ENCODE results near the gene NPY2R.

NPY2R gene

DNA sequence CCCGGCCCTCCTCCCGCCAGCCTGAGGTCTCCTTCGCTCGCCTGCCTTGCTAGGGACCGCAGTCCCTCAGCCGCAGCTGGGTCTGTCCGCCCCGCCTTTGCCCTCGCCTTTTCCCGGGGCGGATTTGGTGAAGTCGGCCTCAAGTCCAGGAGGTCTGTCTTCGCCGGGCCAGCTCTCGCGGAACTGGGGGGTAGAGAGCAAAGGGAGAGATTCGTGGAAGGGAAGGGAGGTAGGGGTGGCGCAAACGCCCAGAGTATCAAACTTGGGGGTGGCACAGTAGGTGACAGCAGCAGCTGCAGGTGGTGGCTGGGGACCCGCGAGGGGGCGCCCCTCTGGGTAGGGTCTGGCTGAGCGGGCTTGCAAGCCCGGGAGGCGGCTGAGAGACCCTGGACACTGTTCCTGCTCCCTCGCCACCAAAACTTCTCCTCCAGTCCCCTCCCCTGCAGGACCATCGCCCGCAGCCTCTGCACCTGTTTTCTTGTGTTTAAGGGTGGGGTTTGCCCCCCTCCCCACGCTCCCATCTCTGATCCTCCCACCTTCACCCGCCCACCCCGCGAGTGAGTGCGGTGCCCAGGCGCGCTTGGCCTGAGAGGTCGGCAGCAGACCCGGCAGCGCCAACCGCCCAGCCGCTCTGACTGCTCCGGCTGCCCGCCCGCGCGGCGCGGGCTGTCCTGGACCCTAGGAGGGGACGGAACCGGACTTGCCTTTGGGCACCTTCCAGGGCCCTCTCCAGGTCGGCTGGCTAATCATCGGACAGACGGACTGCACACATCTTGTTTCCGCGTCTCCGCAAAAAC lies at the start of gene NPY2R:
NPY2R (plus strand) TSS at position 379 of the 797 bp plus-strand sequence. CDS start 5,304 bp downstream, outside the sequence.
- no peak for DNase-seq (ENCODE audit: low spot score)

DNA sequence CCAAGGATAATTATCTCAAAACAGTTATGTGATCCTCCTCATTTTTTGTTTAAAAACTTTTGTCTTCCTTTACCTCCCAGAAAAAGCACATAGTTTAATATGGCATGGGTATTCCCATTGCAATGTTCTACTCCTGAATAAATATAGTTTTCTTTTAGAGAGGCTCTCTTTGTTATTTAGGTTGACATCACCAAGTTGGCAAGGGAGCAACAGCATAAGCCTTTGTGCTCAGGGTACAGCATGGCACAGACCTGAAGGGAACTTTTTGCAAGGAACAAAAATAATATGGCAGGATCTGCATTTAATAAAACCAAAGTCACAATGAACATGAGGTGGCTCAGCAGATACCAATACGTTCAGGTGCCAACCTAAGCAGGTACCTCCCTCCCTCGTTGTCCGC lies 47.1 kb upstream of the NPY2R start:
- peak; percentile 40 for DNase-seq (ENCODE audit: low spot score)

DNA sequence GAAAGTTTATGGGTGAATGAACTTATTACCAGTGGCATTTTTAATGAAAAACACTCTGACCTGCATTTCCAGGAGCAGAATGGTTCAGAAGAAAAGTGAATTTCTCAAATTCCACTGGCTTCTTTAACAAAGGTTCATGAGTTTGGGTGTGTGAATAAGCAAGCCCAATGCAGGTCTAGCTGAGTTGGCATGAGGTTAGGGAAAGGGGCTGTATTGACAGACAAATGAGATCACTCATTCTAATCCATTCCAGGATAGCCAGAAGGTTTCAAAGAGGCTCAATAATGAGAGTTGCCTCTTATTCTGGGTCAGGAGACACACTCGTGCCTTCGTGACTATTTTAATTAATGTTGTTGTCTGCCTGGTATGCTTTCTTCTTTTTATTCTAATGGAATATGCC lies 43.7 kb upstream of the NPY2R start:
- DNase-seq (ENCODE audit: low spot score): no peak

DNA sequence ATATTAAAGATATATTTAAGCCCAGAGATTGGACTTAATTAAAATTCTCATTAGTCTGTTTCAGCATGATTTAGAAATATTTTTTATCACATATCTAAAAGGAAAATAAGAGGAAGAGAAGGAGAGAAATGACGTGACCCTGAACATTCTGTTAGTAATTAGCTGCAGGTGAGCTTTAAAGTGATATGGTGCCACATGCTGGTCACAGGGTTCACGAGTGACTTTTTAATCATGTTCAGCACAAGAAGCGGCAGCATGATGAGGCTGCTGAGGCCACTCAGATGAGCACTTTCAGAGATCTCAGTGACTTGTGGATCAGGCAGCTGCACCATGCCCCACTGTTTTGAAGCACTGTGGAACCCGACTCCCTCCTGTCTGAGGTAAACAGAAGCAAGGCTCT lies 37.9 kb upstream of the NPY2R start:
- DNase-seq (ENCODE audit: low spot score): no peak

GRCh38 chr4:155173371-155173770 lies 35.1 kb upstream of the NPY2R start:
- no peak for DNase-seq (ENCODE audit: low spot score)

- no peak for DNase-seq (ENCODE audit: low spot score)
These were observed 33.8 kb upstream of the NPY2R start for GRCh38 chr4:155174668-155175067.

DNA sequence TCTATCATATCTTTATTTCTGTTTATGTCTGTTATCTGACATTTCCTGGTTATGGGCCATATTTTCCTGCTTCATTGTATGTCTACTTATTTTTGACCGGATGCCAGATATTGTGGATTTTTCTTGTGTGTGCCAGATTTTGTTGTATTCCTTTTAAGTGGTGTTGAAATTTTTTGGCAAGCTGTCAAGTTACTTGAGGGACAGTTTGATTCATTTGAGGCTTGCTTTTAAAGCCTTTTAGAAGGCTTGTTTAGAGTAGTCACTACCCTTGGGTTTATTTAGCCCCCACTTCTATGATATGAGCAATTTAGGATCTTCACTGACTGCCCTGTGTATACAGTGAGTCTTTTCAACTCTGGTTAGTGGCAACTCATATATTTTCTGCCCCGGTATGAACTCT lies 29.2 kb upstream of the NPY2R start:
- DNase-seq (ENCODE audit: low spot score): no peak

- no peak for DNase-seq (ENCODE audit: low spot score)
These were observed 21.5 kb upstream of the NPY2R start for GRCh38 chr4:155186972-155187371.

DNA sequence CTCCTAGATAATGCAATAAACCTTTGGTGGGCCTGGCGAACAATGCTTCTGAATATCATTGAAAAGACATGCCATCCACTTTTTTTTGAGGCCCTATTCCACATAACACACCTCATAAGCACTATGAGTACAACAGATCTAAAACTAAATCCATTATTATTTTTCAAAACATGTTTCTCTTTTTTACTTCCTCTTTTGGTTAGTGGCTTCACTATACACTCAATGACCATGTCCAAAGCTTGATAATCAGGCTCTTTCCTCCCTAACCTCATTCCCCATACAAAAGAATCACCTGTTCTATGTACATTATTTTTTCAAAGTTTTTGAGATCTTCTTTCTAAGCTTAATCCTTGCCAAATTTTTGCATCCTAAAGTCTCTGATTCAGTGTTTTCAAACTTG lies 20.4 kb upstream of the NPY2R start:
- no peak for DNase-seq (ENCODE audit: low spot score)

DNA sequence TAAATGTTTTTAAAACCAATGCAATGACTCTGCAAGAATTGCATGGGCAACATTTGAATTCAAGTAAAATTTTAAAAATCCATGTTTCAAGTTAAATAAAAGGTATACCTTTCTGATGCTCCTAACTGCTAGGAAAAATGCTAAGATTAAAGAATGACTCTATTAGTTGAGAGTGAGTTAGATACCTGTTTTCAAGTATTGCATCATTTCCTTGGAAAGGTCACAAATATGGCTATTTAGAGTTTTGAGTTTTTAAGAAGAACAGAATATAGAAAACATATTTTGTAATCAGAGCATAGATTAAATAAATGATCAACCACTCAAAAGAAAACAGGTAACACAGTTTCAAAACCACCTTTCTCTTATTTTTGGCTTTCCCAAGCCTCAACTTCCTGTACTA lies 18.3 kb upstream of the NPY2R start:
- no peak for DNase-seq (ENCODE audit: low spot score)

GRCh38 chr4:155197757-155198156 lies 10.7 kb upstream of the NPY2R start:
- DNase-seq (ENCODE audit: low spot score): no peak

DNA sequence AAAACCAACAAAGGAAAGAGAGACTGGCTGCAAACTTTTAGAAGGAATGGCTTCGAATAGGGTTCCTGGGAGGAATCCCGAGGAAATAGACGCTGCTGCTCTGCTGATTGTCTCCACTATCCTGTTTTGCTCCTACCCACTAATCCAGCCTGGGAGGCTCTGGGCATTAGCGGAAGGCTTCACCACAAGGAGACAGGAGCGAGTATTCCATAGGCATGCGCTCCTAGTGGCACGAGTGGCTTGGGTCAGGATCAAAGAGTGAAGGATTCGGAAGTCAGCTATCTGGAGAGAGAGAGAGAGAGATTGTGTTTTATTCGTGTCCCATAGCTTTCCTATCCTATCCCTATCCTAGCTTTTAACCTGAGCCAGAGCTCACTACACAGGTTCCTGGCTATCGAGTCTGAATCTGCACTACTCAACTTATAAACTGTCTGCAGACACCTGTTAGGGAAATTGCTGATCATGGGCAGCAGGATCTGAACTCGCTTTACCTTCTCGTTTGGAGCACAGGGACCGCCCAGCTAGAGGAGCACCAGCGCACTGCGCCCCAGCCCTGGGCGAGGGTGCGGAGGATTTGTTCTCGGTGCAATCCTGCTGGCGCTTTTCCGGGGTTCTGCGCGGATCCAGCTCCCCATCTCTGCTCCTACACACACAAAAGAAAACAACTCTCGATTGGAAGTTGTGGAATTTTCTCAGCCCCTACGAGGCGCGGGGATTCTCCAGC lies 740 bp upstream of the NPY2R start:
- DNase-seq (ENCODE audit: low spot score): peak; percentile 25

- no peak for DNase-seq (ENCODE audit: low spot score)
These were observed 11.6 kb downstream of the NPY2R start for GRCh38 chr4:155220025-155220424.

DNA sequence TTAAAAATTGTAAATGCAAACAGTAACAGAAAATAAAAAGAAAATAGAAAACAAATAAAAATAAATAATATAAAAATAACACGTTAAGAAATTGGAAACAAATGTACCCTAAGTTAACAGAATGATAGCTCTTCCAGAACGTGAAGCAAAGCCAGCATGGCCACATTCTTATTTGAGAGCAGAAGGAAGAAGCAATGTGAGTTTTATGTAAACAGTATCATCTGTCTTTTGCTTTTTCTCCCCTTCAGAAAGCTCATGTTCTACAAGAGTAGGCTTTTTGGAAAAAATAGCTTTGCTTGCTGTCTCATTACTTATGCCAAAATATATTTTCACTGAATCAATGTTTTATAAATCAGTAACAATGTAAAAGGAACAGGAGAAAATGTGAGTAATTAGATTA lies 18.7 kb downstream of the NPY2R start:
- DNase-seq (ENCODE audit: low spot score): no peak

DNA sequence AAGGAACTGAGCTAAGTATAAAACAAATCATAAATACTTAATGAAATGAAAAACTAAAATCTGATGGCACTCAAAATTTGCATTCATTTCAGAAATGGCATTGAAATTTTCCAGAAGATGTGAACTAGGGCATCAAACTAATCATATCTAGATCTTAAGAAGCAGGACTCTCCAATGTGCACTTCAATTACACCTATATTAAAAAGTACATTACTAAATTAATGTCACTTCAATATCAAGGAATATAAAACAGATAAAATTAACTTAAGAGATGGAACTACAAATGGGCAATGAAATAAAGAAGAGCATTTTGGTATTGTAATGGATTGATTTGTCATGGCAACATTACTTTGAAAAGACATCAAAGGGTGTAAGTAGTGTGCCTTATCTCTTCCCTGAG lies 20.3 kb downstream of the NPY2R start:
- DNase-seq (ENCODE audit: low spot score): no peak

- no peak for DNase-seq (ENCODE audit: low spot score)
These were observed 24.0 kb downstream of the NPY2R start for GRCh38 chr4:155232432-155232831.

- DNase-seq (ENCODE audit: low spot score): no peak
These were observed 25.8 kb downstream of the NPY2R start for GRCh38 chr4:155234206-155234605.

DNA sequence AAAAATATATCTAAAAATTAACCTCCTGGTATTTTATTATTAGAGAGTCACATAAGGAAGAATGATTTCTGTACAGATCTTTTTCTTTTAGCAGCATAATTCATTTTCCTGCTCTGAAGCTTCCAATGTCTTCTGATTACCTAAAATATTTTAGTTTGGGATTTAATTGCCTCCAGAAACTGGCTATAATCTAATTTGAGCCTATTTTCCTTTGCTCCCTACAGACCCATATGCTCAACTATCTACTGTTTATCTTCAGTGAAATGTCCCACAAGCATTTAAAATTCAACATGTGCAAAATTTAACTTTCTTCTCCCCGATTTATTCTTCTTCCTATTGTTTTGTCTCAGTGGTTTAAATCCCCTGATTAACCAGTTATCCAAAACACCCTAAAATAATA lies 29.1 kb downstream of the NPY2R start:
- no peak for DNase-seq (ENCODE audit: low spot score)

GRCh38 chr4:155241225-155241624 lies 32.8 kb downstream of the NPY2R start:
- no peak for DNase-seq (ENCODE audit: low spot score)

GRCh38 chr4:155241664-155242063 lies 33.2 kb downstream of the NPY2R start:
- no peak for DNase-seq (ENCODE audit: low spot score)

GRCh38 chr4:155245105-155245504 lies 36.7 kb downstream of the NPY2R start:
- DNase-seq (ENCODE audit: low spot score): no peak

- DNase-seq (ENCODE audit: low spot score): no peak
These were observed 39.8 kb downstream of the NPY2R start for GRCh38 chr4:155248002-155248896.
